AG10803 (cell line): ENCODE measurements around the gene UNC13A.

Experiments
- DNase-seq: peaks from one replicate; pipeline ENCODE4 v3.0.0; 2010; ENCODE audit warnings: low read depth
- H3K4me3 ChIP-seq: 2 replicates; pipeline ENCODE4 v1.5.1; 2011; ENCODE audit warnings: mild to moderate bottlenecking, low read length, control low read depth
- TF ChIP-seq, protein P1 (sequence below): conservative IDR thresholded peaks from 2 replicates; pipeline ENCODE4 v1.5.1; 2011; ENCODE audit warnings: mild to moderate bottlenecking, low read length, control low read depth, inconsistent platforms

The UNC13A gene

GRCh38 chr19:17562561-17562960, 125.6 kb downstream of the UNC13A start:
- no peak overlapping the region for H3K4me3 ChIP-seq
- TF ChIP-seq, protein P1, sequence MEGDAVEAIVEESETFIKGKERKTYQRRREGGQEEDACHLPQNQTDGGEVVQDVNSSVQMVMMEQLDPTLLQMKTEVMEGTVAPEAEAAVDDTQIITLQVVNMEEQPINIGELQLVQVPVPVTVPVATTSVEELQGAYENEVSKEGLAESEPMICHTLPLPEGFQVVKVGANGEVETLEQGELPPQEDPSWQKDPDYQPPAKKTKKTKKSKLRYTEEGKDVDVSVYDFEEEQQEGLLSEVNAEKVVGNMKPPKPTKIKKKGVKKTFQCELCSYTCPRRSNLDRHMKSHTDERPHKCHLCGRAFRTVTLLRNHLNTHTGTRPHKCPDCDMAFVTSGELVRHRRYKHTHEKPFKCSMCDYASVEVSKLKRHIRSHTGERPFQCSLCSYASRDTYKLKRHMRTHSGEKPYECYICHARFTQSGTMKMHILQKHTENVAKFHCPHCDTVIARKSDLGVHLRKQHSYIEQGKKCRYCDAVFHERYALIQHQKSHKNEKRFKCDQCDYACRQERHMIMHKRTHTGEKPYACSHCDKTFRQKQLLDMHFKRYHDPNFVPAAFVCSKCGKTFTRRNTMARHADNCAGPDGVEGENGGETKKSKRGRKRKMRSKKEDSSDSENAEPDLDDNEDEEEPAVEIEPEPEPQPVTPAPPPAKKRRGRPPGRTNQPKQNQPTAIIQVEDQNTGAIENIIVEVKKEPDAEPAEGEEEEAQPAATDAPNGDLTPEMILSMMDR = no peak
- DNase-seq = no peak

- TF ChIP-seq, protein P1 = no peak
- H3K4me3 ChIP-seq = no peak overlapping the region
- DNase-seq = no peak
These were observed 126.1 kb downstream of the UNC13A start for GRCh38 chr19:17562097-17562496.

GRCh38 chr19:17560205-17560595, 128.0 kb downstream of the UNC13A start:
- DNase-seq = peak; percentile 89
- no peak overlapping the region for H3K4me3 ChIP-seq
- TF ChIP-seq, protein P1 = no peak

DNA sequence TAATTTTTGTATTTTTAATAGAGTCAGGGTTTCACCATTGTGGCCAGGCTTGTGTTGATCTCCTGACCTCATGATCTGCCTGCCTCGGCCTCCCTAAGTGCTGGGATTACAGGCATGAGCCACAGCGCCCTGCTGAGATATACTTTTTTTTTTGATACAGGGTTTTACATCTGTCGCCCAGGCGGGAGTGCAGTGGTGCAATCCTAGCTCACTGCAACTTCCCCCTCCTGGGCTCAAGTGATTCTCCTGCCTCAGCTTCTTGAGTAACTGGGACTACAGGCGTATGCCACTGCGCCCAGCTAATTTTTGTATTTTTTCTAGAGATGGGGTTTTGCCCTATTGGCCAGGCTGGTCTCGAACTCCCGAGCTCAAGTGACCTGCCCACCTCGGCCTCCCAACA, 130.7 kb downstream of the UNC13A start:
- H3K4me3 ChIP-seq = no peak overlapping the region
- TF ChIP-seq, protein P1 = no peak
- DNase-seq = peak; percentile 30

GRCh38 chr19:17556995-17557394, 131.2 kb downstream of the UNC13A start:
- H3K4me3 ChIP-seq = peak overlapping the region; percentile 87
- no peak for DNase-seq
- TF ChIP-seq, protein P1 = no peak

DNA sequence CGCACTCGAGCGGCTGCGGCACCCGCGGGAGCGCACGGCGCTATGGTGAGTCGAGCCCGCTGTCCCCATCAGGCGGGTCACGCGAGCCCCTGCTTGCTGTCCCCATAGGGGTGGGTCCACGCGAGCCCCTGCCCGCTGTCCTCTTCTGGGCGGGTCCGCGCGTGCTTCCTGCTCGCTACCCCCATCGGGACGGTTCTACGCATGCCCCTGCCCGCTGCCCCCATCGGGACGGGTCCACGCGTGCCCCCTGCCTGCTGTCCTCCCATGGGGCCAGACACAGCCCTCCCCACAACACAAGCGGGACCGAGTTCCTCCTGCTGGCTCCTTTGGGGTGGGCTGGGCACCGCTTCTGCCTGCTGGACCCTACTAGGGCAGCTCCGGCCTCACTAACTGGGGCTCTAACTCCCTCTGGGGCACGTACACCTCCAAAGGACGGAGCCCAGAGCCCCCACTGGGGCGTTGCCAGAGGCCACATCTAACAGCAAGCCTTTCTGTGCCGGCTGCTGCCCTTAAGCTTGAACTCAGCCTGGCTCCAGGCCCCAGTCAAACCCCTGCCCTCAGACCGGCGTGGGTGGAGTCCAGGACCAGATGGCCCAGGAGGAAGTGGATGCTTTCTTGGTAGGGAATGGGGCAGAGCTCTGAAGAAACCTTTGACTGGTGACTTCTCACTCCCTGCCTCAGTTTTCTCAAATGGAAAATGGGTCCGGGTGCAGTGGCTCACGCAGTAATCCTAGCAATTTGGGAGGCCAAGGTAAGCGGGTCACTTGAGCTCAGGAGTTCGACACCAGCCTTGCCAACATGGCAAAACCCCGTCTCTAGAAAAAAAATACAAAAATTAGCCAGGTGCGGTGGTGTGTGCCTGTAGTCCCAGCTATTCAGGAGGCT, 132.0 kb downstream of the UNC13A start:
- H3K4me3 ChIP-seq = peak overlapping the region; percentile 87
- TF ChIP-seq, protein P1 = no peak
- DNase-seq = peak; percentile 74

- TF ChIP-seq, protein P1 = no peak
- peak; percentile 94 for DNase-seq
- peak within 1 kb of the TSS; percentile 87 for H3K4me3 ChIP-seq
These were observed 132.7 kb downstream of the UNC13A start, which contains the start of gene COLGALT1 for GRCh38 chr19:17555480-17555928. Gene COLGALT1, plus strand, starts transcription at chr19:17555649. Its CDS starts 65 bp downstream, at chr19:17555714.
